CD8-positive, alpha-beta memory T cell (primary cell): ENCODE results near the gene CYTH3. TPM values are rescaled to one million over a fixed set of nuclear protein-coding genes. Genes with fewer than 3 reads are reported as not detected.

Experiments
- CTCF ChIA-PET: fragments of 350-600 bp; sonication (Branson Sonifier 250); formaldehyde crosslinking; loops from one replicate; lab custom pipeline; 2021; ENCODE audit warnings: antibody characterized with exemption; lab: Charles Lee
- POLR2A ChIA-PET: fragments of 350-600 bp; sonication (Branson Sonifier 250); formaldehyde crosslinking; loops from one replicate; lab custom pipeline; 2021; ENCODE audit warnings: antibody characterized with exemption; lab: Charles Lee
- DNase-seq, 5 donors: peaks; one replicate each; pipeline versions ENCODE4 v3.0.0 to v3.0.0-alpha.2; 2020 to 2022; ENCODE audit warnings: mixed read lengths in 1 of 5
- H3K27ac ChIP-seq: one replicate; pipeline ENCODE4 v1.7.0; 2013; ENCODE audit warnings: low read depth, mild to moderate bottlenecking, low read length, moderate library complexity
- H3K27me3 ChIP-seq: 2 replicates; pipeline ENCODE4 v1.7.0; 2013; ENCODE audit warnings: low read length, mild to moderate bottlenecking; ENCODE audit not compliant: insufficient read depth, poor library complexity, severe bottlenecking
- H3K36me3 ChIP-seq: 2 replicates; pipeline ENCODE4 v1.7.0; 2013; ENCODE audit warnings: mild to moderate bottlenecking, low read length, moderate library complexity; ENCODE audit not compliant: insufficient read depth
- H3K4me1 ChIP-seq: 2 replicates; pipeline ENCODE4 v1.7.0; 2013; ENCODE audit warnings: mild to moderate bottlenecking, low read length, moderate library complexity; ENCODE audit not compliant: insufficient read depth
- H3K4me3 ChIP-seq: 2 replicates; pipeline ENCODE4 v1.7.0; 2013; ENCODE audit warnings: mild to moderate bottlenecking, low read length
- H3K9me3 ChIP-seq: 2 replicates; pipeline ENCODE4 v1.7.0; 2013; ENCODE audit warnings: mild to moderate bottlenecking, low read length
- H3K27ac Mint-ChIP-seq, 8 donors: one replicate each; pipeline ENCODE4 v1.8.0; 2020 to 2021; ENCODE audit warnings: mixed read lengths in 8 of 8, mild to moderate bottlenecking in 6 of 8, inconsistent platforms in 3 of 8, moderate library complexity in 3 of 8
- H3K27me3 Mint-ChIP-seq, 2 donors: one replicate each; pipeline ENCODE4 v1.8.0; 2020 to 2021; ENCODE audit warnings: mixed read lengths in 2 of 2, mild to moderate bottlenecking in 1 of 2, moderate library complexity in 1 of 2
- H3K36me3 Mint-ChIP-seq, 3 donors: one replicate each; pipeline ENCODE4 v1.8.0; 2020 to 2021; ENCODE audit warnings: mixed read lengths in 3 of 3, inconsistent platforms in 1 of 3, mild to moderate bottlenecking in 1 of 3
- H3K4me1 Mint-ChIP-seq, 3 donors: one replicate each; pipeline ENCODE4 v1.8.0; 2020 to 2021; ENCODE audit warnings: mixed read lengths in 3 of 3, inconsistent platforms in 1 of 3, mild to moderate bottlenecking in 1 of 3
- H3K4me3 Mint-ChIP-seq, 7 donors: one replicate each; pipeline ENCODE4 v1.8.0; 2020 to 2021; ENCODE audit warnings: mixed read lengths in 7 of 7, mild to moderate bottlenecking in 6 of 7, moderate library complexity in 4 of 7, inconsistent platforms in 2 of 7
- H3K9me3 Mint-ChIP-seq, 5 donors: one replicate each; pipeline ENCODE4 v1.8.0; 2020 to 2022; ENCODE audit warnings: mixed read lengths in 5 of 5, mild to moderate bottlenecking in 3 of 5, moderate library complexity in 2 of 5, inconsistent platforms in 1 of 5
- polyA plus RNA-seq: library from polyadenylated mRNA; unstranded; fragments of 300-500 nt; fragmentation: Illumina TruSeq; gene quantifications from one replicate; pipeline ENCODE4 v1.2.3, GENCODE V29; 2021
- total RNA-seq, 2 experiments: library from RNA; stranded (reverse); gene quantifications; one replicate each; pipeline ENCODE4 v1.2.3, GENCODE V29; 2021

Gene CYTH3
- total and polyA plus RNA-seq, 3 experiments from 2014 or later, result 4.5 to 15.7 (median 4.9) TPM

DNA sequence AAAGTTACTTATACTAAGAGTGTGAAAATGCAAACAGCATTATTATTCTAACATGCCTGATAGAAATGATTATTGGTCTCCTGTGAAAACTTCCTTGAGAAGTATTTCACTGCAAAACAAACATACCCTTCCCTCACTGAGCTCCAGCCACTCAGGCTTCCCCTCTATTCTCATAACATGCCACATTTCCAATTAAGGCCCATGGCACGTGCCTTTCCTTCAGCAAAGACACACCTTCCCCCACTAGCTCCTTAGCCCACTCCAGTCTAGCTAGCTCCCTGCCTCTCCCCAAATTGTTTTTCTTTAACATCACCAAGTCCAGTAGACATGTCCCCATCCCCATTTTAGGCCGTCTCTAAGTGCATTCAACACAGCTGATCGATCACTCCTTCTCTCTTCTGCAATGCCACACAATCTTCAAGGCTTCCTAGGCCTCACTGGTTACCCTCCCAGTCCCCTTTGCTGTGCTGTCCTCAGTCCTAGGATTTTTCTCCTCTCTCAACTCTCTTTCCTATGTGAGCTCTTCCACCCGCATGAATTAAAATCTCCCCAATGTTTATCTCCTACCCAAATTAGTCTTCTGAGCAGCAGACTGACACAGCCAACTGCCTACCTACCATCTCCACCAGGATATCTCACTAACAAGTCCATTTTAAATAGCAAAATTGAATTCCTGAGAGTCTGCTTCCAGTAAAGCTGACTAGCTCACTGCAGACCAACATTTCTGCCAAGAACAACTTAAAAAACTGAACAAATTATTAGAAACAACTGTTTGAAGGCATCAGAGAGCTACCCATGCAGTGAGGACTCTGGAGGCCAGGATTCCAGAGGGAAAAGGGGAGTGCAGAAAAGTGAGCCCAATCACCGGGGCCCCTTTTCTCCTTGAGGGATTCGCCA lies 11.9 kb downstream of the CYTH3 start:
- Histone ChIP-seq H3K4me3 (no peak overlapping the region), H3K4me1 (peaks cover 31% of the 10 kb centered on the region), H3K36me3 (no peaks in the 10 kb centered on the region), H3K9me3 (no peaks in the 10 kb centered on the region), H3K27me3 (no peaks in the 10 kb centered on the region), H3K27ac (no peak overlapping the region)
- no peak for DNase-seq
- peaks cover 65 to 79% (median 73%) of the 10 kb centered on the region in 3 donors for H3K4me1 Mint-ChIP-seq
- peak overlapping the region in 3 of 7 donors; percentile 11 to 55 (median 13) for H3K4me3 Mint-ChIP-seq
- POLR2A ChIA-PET, result no interaction called here
- H3K27me3 Mint-ChIP-seq, result peaks cover 0 to 2% of the 10 kb centered on the region in 2 donors
- peaks cover 0 to 3% (median 0%) of the 10 kb centered on the region in 3 donors for H3K36me3 Mint-ChIP-seq
- CTCF ChIA-PET, result interaction anchor here (0.6 to 2.2 kb wide), 3 partner anchors 9 to 25 kb away, joined by 3 to 10 read pairs (median 6); no protein-coding TSS in a partner anchor
- no peaks in the 10 kb centered on the region for H3K9me3 Mint-ChIP-seq
- peak overlapping the region; percentile 31 to 94 (median 68) for H3K27ac Mint-ChIP-seq

DNA sequence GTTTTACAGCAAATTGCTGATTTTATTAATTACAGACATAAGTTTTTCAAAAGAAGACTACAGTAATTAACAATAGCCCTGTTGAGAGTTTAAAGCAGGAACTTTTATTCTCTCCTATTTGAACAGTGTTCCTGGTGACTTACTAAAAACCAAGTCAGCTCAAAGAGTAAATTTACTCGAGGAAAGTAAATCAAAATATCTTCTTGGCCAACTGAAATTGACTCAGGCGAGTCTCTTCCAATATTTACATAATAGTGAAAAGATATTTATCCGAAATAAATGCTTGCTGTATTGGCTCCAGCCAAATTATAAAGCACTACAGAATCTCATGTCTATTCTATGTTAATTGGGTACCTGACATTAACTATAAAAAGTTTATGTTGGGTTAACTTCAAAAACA lies 13.2 kb downstream of the CYTH3 start:
- Histone ChIP-seq H3K36me3 (no peaks in the 10 kb centered on the region), H3K4me3 (no peak overlapping the region), H3K4me1 (peaks cover 31% of the 10 kb centered on the region), H3K9me3 (no peaks in the 10 kb centered on the region), H3K27ac (no peak overlapping the region), H3K27me3 (no peaks in the 10 kb centered on the region)
- H3K36me3 Mint-ChIP-seq, result no peaks in the 10 kb centered on the region
- H3K4me1 Mint-ChIP-seq, result peaks cover 66 to 83% (median 76%) of the 10 kb centered on the region in 3 donors
- peak overlapping the region; percentile 51 to 98 (median 87) for H3K27ac Mint-ChIP-seq
- no peaks in the 10 kb centered on the region for H3K9me3 Mint-ChIP-seq
- POLR2A ChIA-PET, result no interaction called here
- H3K27me3 Mint-ChIP-seq, result peaks cover 0 to 2% of the 10 kb centered on the region in 2 donors
- peak overlapping the region in 5 of 7 donors; percentile 67 to 80 (median 78) for H3K4me3 Mint-ChIP-seq
- no peak for DNase-seq
- CTCF ChIA-PET, result interaction anchor here (1.0 to 2.2 kb wide), 2 partner anchors 10 to 12 kb away, joined by 3 to 10 read pairs; no protein-coding TSS in a partner anchor

DNA sequence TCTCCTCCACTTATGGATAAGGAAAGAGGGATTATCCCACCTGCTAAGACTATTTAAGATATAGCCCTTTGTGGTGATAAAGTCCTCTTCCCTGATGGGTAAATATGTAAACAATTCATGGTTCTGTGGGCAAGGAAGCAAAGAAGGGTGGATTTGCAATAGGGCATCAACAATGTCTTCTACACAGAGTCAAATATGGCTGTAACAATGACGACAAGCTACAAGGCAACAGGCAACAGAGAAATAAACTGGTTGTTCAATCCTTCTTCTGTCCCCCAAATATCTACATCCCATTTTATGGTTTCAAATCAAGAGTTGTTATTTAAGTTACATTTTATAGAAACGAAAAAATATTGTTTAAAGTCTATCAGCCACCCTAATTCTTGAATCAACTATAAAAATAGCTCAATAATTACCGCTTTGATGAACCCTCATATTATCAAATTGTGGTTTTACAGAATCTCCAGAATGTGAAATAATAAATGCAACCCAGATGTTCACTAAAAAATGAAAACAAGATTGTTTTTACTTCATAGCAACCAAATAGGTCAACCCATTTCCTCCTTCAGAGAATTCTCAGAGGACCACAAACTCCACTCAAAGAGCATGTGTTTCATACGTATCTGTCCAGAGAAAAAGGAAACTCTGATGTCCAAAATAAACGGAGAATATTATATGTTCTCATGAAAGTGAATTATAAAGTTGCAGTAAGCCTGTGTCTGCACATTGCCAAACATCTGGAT lies 13.8 kb downstream of the CYTH3 start:
- Mint-ChIP-seq H3K36me3 (no peaks in the 10 kb centered on the region), H3K27ac (peak overlapping the region; percentile 68 to 98 (median 87)), H3K4me1 (peaks cover 65 to 83% (median 76%) of the 10 kb centered on the region in 3 donors), H3K27me3 (peaks cover 0 to 2% of the 10 kb centered on the region in 2 donors), H3K9me3 (no peaks in the 10 kb centered on the region), H3K4me3 (peak overlapping the region; percentile 64 to 80 (median 71))
- Histone ChIP-seq H3K27ac (no peak overlapping the region), H3K9me3 (no peaks in the 10 kb centered on the region), H3K27me3 (no peaks in the 10 kb centered on the region), H3K4me1 (peaks cover 31% of the 10 kb centered on the region), H3K4me3 (no peak overlapping the region), H3K36me3 (no peaks in the 10 kb centered on the region)
- ChIA-PET POLR2A (no interaction called here), CTCF (interaction anchor here (1.0 kb wide), 1 partner anchor 12 kb away, joined by 3 read pairs; no protein-coding TSS in a partner anchor)
- DNase-seq, result no peak

DNA sequence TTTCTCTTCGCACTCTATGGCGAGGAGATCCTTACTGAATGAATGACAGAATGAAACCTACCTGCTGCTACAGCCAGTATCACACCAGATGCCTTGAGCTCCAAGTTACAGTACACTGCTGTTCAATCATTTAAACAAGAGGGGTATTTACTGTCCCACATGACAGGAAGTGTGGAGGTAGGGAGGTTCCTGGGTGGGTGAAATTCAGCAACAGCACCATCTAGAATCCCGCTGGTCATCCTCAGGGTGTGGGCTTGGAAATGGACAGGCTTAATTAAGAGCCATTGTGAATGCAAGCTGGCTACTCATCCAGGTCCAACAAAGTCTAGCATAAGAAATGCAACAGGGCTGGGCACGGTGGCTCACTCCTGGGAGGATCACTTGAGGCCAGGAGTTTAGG lies 14.7 kb downstream of the CYTH3 start:
- Histone ChIP-seq H3K27ac (no peak overlapping the region), H3K4me1 (peaks cover 31% of the 10 kb centered on the region), H3K9me3 (no peaks in the 10 kb centered on the region), H3K4me3 (no peak overlapping the region), H3K27me3 (no peaks in the 10 kb centered on the region), H3K36me3 (no peaks in the 10 kb centered on the region)
- Mint-ChIP-seq H3K27me3 (peaks cover 0 to 2% of the 10 kb centered on the region in 2 donors), H3K27ac (peak overlapping the region; percentile 68 to 98 (median 87)), H3K36me3 (no peaks in the 10 kb centered on the region), H3K4me3 (peak overlapping the region in 5 of 7 donors; percentile 41 to 78 (median 64)), H3K4me1 (peaks cover 59 to 76% (median 70%) of the 10 kb centered on the region in 3 donors), H3K9me3 (no peaks in the 10 kb centered on the region)
- DNase-seq, result no peak
- POLR2A ChIA-PET, result no interaction called here
- CTCF ChIA-PET, result no interaction called here

DNA sequence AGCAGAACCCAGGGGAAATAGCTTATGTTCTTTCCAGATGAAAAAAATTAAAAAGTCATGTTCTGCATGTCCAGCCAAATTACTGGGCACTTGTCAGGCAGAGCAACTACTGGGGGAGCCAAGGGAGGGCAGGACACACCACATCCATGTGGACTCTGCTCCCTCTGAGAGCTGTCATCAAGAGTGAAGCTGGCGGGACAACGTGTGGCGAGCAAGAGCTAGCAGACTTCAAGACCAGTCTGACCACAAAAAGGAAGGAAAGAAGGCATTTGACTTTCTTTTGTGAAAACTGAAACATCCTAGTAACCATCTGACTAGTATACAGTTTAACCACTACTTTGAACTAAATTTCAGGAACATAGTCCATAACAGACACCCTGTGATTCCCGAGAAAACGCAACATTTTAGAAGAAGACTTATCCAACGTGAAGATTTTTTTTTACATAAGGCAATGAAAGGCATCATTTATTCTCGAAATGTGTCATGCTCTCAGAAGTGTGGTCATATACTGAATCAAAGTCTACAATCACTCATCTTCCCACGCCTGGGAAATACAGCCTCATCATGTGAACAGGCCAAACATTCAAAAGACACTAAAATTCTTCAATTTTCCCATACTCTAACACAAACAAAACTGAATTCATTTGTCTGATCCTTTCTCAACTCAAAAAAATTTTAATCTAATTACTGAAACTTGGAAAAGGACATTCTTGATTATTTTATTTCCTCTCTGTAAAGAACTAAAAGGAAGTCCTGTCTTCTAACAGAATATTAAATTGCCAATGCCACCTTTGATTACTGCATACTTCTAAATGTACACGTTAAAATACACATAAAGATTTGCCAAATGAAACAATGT lies 15.5 kb downstream of the CYTH3 start:
- Mint-ChIP-seq H3K4me1 (peaks cover 55 to 74% (median 69%) of the 10 kb centered on the region in 3 donors), H3K27ac (peak overlapping the region; percentile 56 to 98 (median 86)), H3K4me3 (peak overlapping the region; percentile 15 to 71 (median 46)), H3K9me3 (no peaks in the 10 kb centered on the region), H3K27me3 (peaks cover 0 to 2% of the 10 kb centered on the region in 2 donors), H3K36me3 (no peaks in the 10 kb centered on the region)
- Histone ChIP-seq H3K4me3 (no peak overlapping the region), H3K27me3 (no peaks in the 10 kb centered on the region), H3K27ac (no peak overlapping the region), H3K9me3 (no peaks in the 10 kb centered on the region), H3K4me1 (peaks cover 31% of the 10 kb centered on the region), H3K36me3 (no peaks in the 10 kb centered on the region)
- CTCF ChIA-PET, result no interaction called here
- no peak for DNase-seq
- POLR2A ChIA-PET, result interaction anchor here (0.8 kb wide), 1 partner anchor 13 kb away, joined by 4 read pairs; no protein-coding TSS in a partner anchor

DNA sequence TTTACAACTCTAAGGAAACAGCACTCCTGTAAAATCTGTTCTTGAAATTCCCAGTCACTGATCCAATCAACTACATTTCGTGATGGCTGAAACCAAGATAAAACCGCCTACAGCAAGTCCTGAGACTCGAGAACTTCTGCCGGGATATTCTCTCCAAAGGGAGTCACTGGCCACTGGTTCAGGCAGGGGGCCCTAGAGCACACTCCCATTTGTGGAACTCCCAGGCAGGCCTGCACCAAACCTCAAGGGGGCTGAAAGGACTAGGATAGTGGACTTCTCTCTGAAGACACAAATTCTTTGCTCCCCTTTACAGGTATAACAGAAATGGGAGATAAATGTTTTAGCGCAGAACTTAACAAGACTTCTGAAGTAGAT lies 16.3 kb downstream of the CYTH3 start:
- Mint-ChIP-seq H3K4me3 (peak overlapping the region in 6 of 7 donors; percentile 35 to 71 (median 42)), H3K4me1 (peaks cover 58 to 75% (median 74%) of the 10 kb centered on the region in 3 donors), H3K27me3 (peaks cover 0 to 2% of the 10 kb centered on the region in 2 donors), H3K27ac (peak overlapping the region in 5 of 8 donors; percentile 83 to 98 (median 90)), H3K36me3 (no peaks in the 10 kb centered on the region), H3K9me3 (no peaks in the 10 kb centered on the region)
- no peaks in the 10 kb centered on the region for H3K9me3 ChIP-seq
- no peaks in the 10 kb centered on the region for H3K36me3 ChIP-seq
- DNase-seq, result no peak
- no peak overlapping the region for H3K4me3 ChIP-seq
- POLR2A ChIA-PET, result interaction anchor here (0.7 to 0.8 kb wide), 2 partner anchors 10 to 14 kb away, joined by 4 to 11 read pairs; no protein-coding TSS in a partner anchor
- CTCF ChIA-PET, result no interaction called here
- peaks cover 31% of the 10 kb centered on the region for H3K4me1 ChIP-seq
- H3K27ac ChIP-seq, result no peak overlapping the region
- no peaks in the 10 kb centered on the region for H3K27me3 ChIP-seq

DNA sequence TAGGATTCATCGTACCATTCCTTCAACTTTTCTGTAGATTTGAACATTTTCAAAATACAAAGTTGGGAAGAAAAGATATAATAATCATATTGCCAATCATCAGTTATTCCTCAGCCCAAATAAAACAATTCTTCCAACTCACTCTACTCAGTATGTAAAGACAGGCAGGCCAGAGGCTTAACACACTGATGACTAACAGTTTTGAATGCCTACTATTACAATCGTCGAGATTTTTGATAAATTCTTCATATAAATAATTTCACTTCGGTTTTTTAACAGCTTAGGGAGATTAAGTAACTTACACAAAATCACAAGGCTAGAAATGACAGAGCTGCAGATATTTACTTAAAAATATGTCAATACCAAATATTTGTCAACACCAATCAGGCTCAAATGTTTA lies 17.6 kb downstream of the CYTH3 start:
- Histone ChIP-seq H3K4me1 (peaks cover 31% of the 10 kb centered on the region), H3K27ac (no peak overlapping the region), H3K9me3 (no peaks in the 10 kb centered on the region), H3K27me3 (no peaks in the 10 kb centered on the region), H3K36me3 (no peaks in the 10 kb centered on the region), H3K4me3 (no peak overlapping the region)
- peaks cover 61 to 74% (median 72%) of the 10 kb centered on the region in 3 donors for H3K4me1 Mint-ChIP-seq
- H3K4me3 Mint-ChIP-seq, result no peak overlapping the region
- CTCF ChIA-PET, result interaction anchor here (0.9 kb wide), 1 partner anchor 16 kb away, joined by 3 read pairs; no protein-coding TSS in a partner anchor
- peaks cover 0 to 7% of the 10 kb centered on the region in 2 donors for H3K27me3 Mint-ChIP-seq
- POLR2A ChIA-PET, result interaction anchor here (0.6 kb wide), 1 partner anchor 9 kb away, joined by 3 read pairs; no protein-coding TSS in a partner anchor
- peak overlapping the region in 2 of 8 donors; percentile 34 to 67 for H3K27ac Mint-ChIP-seq
- H3K9me3 Mint-ChIP-seq, result no peaks in the 10 kb centered on the region
- H3K36me3 Mint-ChIP-seq, result no peaks in the 10 kb centered on the region
- DNase-seq, result no peak
